Keratinocyte (primary cell): ENCODE measurements around the gene MYO15B. TPM values are rescaled to one million over a fixed set of nuclear protein-coding genes. Genes with fewer than 3 reads are reported as not detected.

Source experiments
- DNase-seq: peaks from one replicate; pipeline ENCODE4 v3.0.0-alpha.2; 2011; ENCODE audit warnings: low read depth, missing footprints, low spot score
- FAIRE-seq: peaks from 2 replicates; lab custom pipeline; 2011; peaks lifted over from hg19 to GRCh38; lab: Jason Lieb, UNC
- H2AFZ ChIP-seq: 2 replicates; pipeline ENCODE4 v1.6.0; 2012; ENCODE audit warnings: low read length, control low read depth, inconsistent platforms; ENCODE audit not compliant: control insufficient read depth
- H3K27ac ChIP-seq: 2 replicates; pipeline ENCODE4 v1.5.1; 2011; ENCODE audit warnings: low read length; ENCODE audit not compliant: control insufficient read depth, insufficient read depth
- H3K27me3 ChIP-seq: 3 replicates; pipeline ENCODE4 v1.6.0; 2011; ENCODE audit warnings: low read length; ENCODE audit not compliant: control insufficient read depth, insufficient read depth; ENCODE audit errors: extremely low read depth
- H3K36me3 ChIP-seq, 2 experiments: 2 replicates in 1 of 2; 3 replicates in 1 of 2; pipeline ENCODE4 v1.5.1; 2011; ENCODE audit warnings: low read length in 2 of 2, mild to moderate bottlenecking in 1 of 2; ENCODE audit not compliant: control insufficient read depth in 2 of 2, insufficient read depth in 2 of 2; ENCODE audit errors: extremely low read depth in 1 of 2
- H3K4me1 ChIP-seq: 3 replicates; pipeline ENCODE4 v1.5.1; 2011; ENCODE audit warnings: low read length; ENCODE audit not compliant: control insufficient read depth, insufficient read depth; ENCODE audit errors: extremely low read depth
- H3K4me2 ChIP-seq: 3 replicates; pipeline ENCODE4 v1.6.0; 2011; ENCODE audit warnings: low read depth, low read length; ENCODE audit not compliant: control insufficient read depth, insufficient read depth; ENCODE audit errors: extremely low read depth
- H3K4me3 ChIP-seq, 3 experiments: fragments of 200-600 bp in 1 of 3; sonication (generic) in 1 of 3; 2 replicates in 2 of 3; 3 replicates in 1 of 3; pipeline ENCODE4 v1.5.1; 2011 to 2016; ENCODE audit warnings: low read length in 3 of 3, mild to moderate bottlenecking in 3 of 3, control low read depth in 2 of 3, inconsistent platforms in 1 of 3, low read depth in 1 of 3, mixed read lengths in 1 of 3, mixed run types in 1 of 3, moderate library complexity in 1 of 3; ENCODE audit not compliant: control insufficient read depth in 2 of 3, insufficient read depth in 2 of 3; ENCODE audit errors: extremely low read depth in 1 of 3
- H3K79me2 ChIP-seq: 2 replicates; pipeline ENCODE4 v1.6.0; 2012; ENCODE audit warnings: low read length; ENCODE audit not compliant: control insufficient read depth, insufficient read depth
- H3K9ac ChIP-seq: 3 replicates; pipeline ENCODE4 v1.6.0; 2011; ENCODE audit warnings: low read length; ENCODE audit not compliant: control insufficient read depth, insufficient read depth; ENCODE audit errors: extremely low read depth
- H3K9me1 ChIP-seq: 3 replicates; pipeline ENCODE4 v1.6.0; 2011; ENCODE audit warnings: low read length; ENCODE audit not compliant: control insufficient read depth, insufficient read depth; ENCODE audit errors: extremely low read depth
- H3K9me3 ChIP-seq: 2 replicates; pipeline ENCODE4 v1.5.1; 2012; ENCODE audit warnings: low read depth, low read length; ENCODE audit not compliant: control insufficient read depth
- H4K20me1 ChIP-seq: 3 replicates; pipeline ENCODE4 v1.6.0; 2011; ENCODE audit warnings: low read length; ENCODE audit not compliant: control insufficient read depth, insufficient read depth; ENCODE audit errors: extremely low read depth
- EZH2 ChIP-seq: IDR thresholded peaks from one replicate; pipeline ENCODE4 v1.6.1; 2012; ENCODE audit warnings: inconsistent platforms, mild to moderate bottlenecking, low read length, moderate library complexity
- dilution Hi-C: fragments of 300-500 bp; cut with MboI; formaldehyde crosslinking; loops from one replicate; pipeline ENCODE4 v1.7.0; 2020; ENCODE audit warnings: low sequenced_read_pairs; ENCODE audit not compliant: extremely low pct_ligation_motif_present
- polyA minus RNA-seq, 3 experiments: library from RNA; depleted of rRNA, polyadenylated mRNA; stranded (reverse); fragments of >200 nt; gene quantifications; 1 replicate in 1 of 3; 2 replicates in 1 of 3; 3 replicates in 1 of 3; pipeline ENCODE4 v1.2.3, GENCODE V29; 2011
- polyA plus RNA-seq, 5 experiments: library from polyadenylated mRNA; depleted of rRNA in 3 of 5; stranded (reverse) in 3 of 5; stranded (forward) in 1 of 5; unstranded in 1 of 5; fragments of >200 nt; gene quantifications; 1 replicate in 1 of 5; 2 replicates in 3 of 5; 3 replicates in 1 of 5; pipeline versions ENCODE4 v1.2.1 to v1.2.3, GENCODE V29; 2011 to 2012; ENCODE audit warnings: missing spikeins in 2 of 5, low read depth in 1 of 5, low replicate concordance in 1 of 5
- TF ChIP-seq, protein P1 (sequence below), 3 experiments: IDR thresholded peaks in 1 of 3; conservative IDR thresholded peaks in 1 of 3; optimal IDR thresholded peaks in 1 of 3; 2 replicates in 2 of 3; 3 replicates in 1 of 3; pipeline versions ENCODE3 to v1.5.1; 2011; ENCODE audit warnings: low read length in 3 of 3, mild to moderate bottlenecking in 3 of 3, moderate library complexity in 2 of 3, control low read depth in 1 of 3, inconsistent platforms in 1 of 3; ENCODE audit not compliant: insufficient read depth in 2 of 3; ENCODE audit errors: extremely low read depth in 1 of 3

MYO15B gene
- polyA plus RNA-seq (0.01 to 0.35 TPM (median 0.14 TPM) in 3 replicates), polyA minus RNA-seq (0.06 TPM in 1 of 3 replicates, not detected in the others)
- 1.6 TPM for polyA plus RNA-seq (2011; ENCODE audit: low read depth)
- not detected in 2 replicates for polyA plus RNA-seq (2011; cell fraction: cytosol; rRNA removed)
- polyA plus RNA-seq (2011; cell fraction: nucleus; rRNA removed): 0.57 and 1.9 TPM in 2 replicates
- polyA plus RNA-seq (2012; ENCODE audit: low replicate concordance): 0.44 and 1.9 TPM in 2 replicates
- polyA minus RNA-seq (2011; cell fraction: cytosol; rRNA and poly(A)+ RNA removed): not detected
- 1.4 TPM in 1 of 2 replicates, not detected in the other for polyA minus RNA-seq (2011; cell fraction: nucleus; rRNA and poly(A)+ RNA removed)

DNA sequence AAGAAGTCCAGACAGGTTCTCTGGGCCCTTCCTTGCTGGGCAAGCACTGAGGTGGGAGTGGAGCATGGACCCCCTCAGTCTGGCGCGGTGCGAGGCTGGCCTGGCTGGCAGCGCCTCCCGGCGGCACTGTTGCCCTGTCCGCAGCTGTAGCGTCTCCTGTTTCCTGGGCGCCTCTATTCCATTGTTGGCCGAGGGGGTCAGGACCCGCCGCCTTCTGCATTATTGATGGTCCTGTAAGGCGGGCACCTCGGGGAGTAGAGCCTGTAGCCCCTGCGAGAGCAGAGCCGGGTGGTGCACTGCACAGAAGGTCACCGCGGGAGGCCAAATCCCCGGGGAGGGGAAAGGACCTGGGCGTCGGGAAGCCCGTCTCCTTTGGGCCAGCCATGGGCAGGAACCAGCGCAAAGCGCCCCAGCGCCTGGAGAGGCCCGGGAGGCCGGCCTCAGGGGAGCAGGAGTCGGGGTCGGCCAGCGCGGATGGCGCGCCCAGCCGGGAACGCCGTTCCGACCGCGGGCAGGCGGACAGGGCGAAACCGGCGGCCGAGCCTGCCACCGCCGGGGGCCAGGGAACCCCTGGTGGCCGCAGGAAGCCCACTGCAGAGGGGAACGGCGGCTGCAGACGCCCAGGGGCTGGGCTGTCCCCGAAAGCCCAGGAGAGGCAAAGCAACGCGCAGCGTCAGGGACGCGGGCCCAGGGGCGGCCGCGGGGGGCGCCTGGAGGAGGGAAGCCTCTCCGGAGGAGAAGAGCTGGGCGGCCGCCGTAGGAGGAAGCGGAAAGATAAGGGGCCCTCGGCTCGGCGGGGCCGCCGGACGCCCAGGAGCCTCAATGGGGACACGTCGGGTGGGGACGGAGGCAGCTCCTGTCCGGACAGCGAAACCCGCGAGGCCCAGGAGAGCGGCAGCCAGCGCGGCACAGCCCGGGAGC, at the start of gene MYO15B:
TSS of gene MYO15B (plus strand) at position 126 of the 921 bp plus-strand sequence. CDS start at position 384, 258 bp downstream.
- H3K9ac ChIP-seq: no peak within 1 kb of the TSS
- no peak for TF ChIP-seq EZH2
- TF ChIP-seq, protein P1, sequence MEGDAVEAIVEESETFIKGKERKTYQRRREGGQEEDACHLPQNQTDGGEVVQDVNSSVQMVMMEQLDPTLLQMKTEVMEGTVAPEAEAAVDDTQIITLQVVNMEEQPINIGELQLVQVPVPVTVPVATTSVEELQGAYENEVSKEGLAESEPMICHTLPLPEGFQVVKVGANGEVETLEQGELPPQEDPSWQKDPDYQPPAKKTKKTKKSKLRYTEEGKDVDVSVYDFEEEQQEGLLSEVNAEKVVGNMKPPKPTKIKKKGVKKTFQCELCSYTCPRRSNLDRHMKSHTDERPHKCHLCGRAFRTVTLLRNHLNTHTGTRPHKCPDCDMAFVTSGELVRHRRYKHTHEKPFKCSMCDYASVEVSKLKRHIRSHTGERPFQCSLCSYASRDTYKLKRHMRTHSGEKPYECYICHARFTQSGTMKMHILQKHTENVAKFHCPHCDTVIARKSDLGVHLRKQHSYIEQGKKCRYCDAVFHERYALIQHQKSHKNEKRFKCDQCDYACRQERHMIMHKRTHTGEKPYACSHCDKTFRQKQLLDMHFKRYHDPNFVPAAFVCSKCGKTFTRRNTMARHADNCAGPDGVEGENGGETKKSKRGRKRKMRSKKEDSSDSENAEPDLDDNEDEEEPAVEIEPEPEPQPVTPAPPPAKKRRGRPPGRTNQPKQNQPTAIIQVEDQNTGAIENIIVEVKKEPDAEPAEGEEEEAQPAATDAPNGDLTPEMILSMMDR (optimal IDR thresholded peaks at IDR 0.05 in 1 of 3, IDR thresholded peaks at IDR 0.05 in 1 of 3, conservative IDR thresholded peaks at IDR 0.05 in 1 of 3; ENCODE audit: extremely low read depth in 1 of 3, insufficient read depth in 2 of 3, low read length in 3 of 3): no peak
- peak within 1 kb of the TSS; percentile 48 for H3K4me2 ChIP-seq
- FAIRE-seq: no peak
- no peak for DNase-seq
- no peaks in the 10 kb centered on the region for H4K20me1 ChIP-seq
- H3K4me1 ChIP-seq: no peaks in the 10 kb centered on the region
- no peak within 1 kb of the TSS for H2AFZ ChIP-seq
- H3K27me3 ChIP-seq: peaks cover 37% of the 10 kb centered on the region
- H3K9me1 ChIP-seq: no peaks in the 10 kb centered on the region
- no peaks in the 10 kb centered on the region for H3K9me3 ChIP-seq
- peak within 1 kb of the TSS in 1 of 3 experiments; percentile 7 for H3K4me3 ChIP-seq
- H3K79me2 ChIP-seq: no peaks in the 10 kb centered on the region
- dilution Hi-C loops: no loop called here
- no peaks in the 10 kb centered on the region for H3K36me3 ChIP-seq
- no peak within 1 kb of the TSS for H3K27ac ChIP-seq

GRCh38 chr17:75539967-75540729, 47.5 kb upstream of the MYO15B start:
- Histone ChIP-seq H3K4me1 (peaks cover 8% of the 10 kb centered on the region), H3K9me3 (no peaks in the 10 kb centered on the region), H3K9ac (no peak overlapping the region), H3K79me2 (no peaks in the 10 kb centered on the region), H3K4me2 (no peak overlapping the region), H3K27me3 (no peaks in the 10 kb centered on the region), H3K9me1 (no peaks in the 10 kb centered on the region), H2AFZ (no peak overlapping the region), H4K20me1 (peaks cover 2% of the 10 kb centered on the region), H3K27ac (no peak overlapping the region), H3K4me3 (no peak overlapping the region), H3K36me3 (peaks cover 0 to 1% of the 10 kb centered on the region in 2 experiments)
- dilution Hi-C loops: no loop called here
- FAIRE-seq: no peak
- DNase-seq: no peak
- no peak for TF ChIP-seq EZH2
- TF ChIP-seq, protein P1 (optimal IDR thresholded peaks at IDR 0.05 in 1 of 3, IDR thresholded peaks at IDR 0.05 in 1 of 3, conservative IDR thresholded peaks at IDR 0.05 in 1 of 3; ENCODE audit: extremely low read depth in 1 of 3, insufficient read depth in 2 of 3, low read length in 3 of 3): no peak
